WTC11 (cell line): ENCODE results near the gene ELAPOR2. TPM values are rescaled to one million over a fixed set of nuclear protein-coding genes. Genes with fewer than 3 reads are reported as not detected.

Source experiments
- ATAC-seq: fragments of 200-7000 bp; cut with Tn5 transposase; 2 replicates; pipeline ENCODE4 v1.10.0; 2021; ENCODE audit warnings: mild to moderate bottlenecking, moderate library complexity
- CTCF ChIA-PET: fragments of 300-600 bp; sonication (Branson Sonifier 250); formaldehyde crosslinking; loops from one replicate; lab custom pipeline; 2021; ENCODE audit warnings: antibody characterized with exemption; lab: Charles Lee
- POLR2A ChIA-PET: fragments of 350-600 bp; sonication (Branson Sonifier 250); formaldehyde crosslinking; loops from one replicate; lab custom pipeline; 2021; ENCODE audit warnings: antibody characterized with exemption; lab: Charles Lee
- DNase-seq: peaks from one replicate; pipeline ENCODE4 v3.0.0; 2021; ENCODE audit warnings: low spot score
- H3K27ac Mint-ChIP-seq: 2 replicates; pipeline ENCODE4 v1.8.0; 2021; ENCODE audit warnings: mixed read lengths
- H3K27me3 Mint-ChIP-seq: 2 replicates; pipeline ENCODE4 v1.8.0; 2021; ENCODE audit warnings: low read depth, mild to moderate bottlenecking, moderate library complexity, mixed read lengths
- H3K36me3 Mint-ChIP-seq: 2 replicates; pipeline ENCODE4 v1.8.0; 2021; ENCODE audit warnings: mixed read lengths
- H3K4me1 Mint-ChIP-seq: 2 replicates; pipeline ENCODE4 v1.8.0; 2022; ENCODE audit warnings: mixed read lengths
- H3K4me3 Mint-ChIP-seq: 2 replicates; pipeline ENCODE4 v1.8.0; 2021; ENCODE audit warnings: mild to moderate bottlenecking, moderate library complexity, mixed read lengths
- H3K9me3 Mint-ChIP-seq: 2 replicates; pipeline ENCODE4 v1.8.0; 2021; ENCODE audit warnings: mixed read lengths
- ATF2 ChIP-seq: sonication (generic); formaldehyde crosslinking; IDR thresholded peaks from 2 replicates; pipeline ENCODE4 v1.8.1; 2022; ENCODE audit warnings: low read depth, missing genetic modification reagents, borderline replicate concordance
- ATF6 ChIP-seq: sonication (generic); formaldehyde crosslinking; IDR thresholded peaks from 2 replicates; pipeline ENCODE4 v1.8.1; 2023; ENCODE audit warnings: mild to moderate bottlenecking, missing genetic modification reagents
- CREM ChIP-seq: sonication (generic); formaldehyde crosslinking; IDR thresholded peaks from 2 replicates; pipeline ENCODE4 v1.8.1; 2022; ENCODE audit warnings: mild to moderate bottlenecking, missing genetic modification reagents, moderate library complexity
- CTCF ChIP-seq: fragments of 200-600 bp; IDR thresholded peaks from 2 replicates; pipeline ENCODE4 v1.8.0; 2022; ENCODE audit warnings: antibody characterized with exemption
- E2F4 ChIP-seq: sonication (generic); formaldehyde crosslinking; IDR thresholded peaks from 2 replicates; pipeline ENCODE4 v1.8.1; 2022; ENCODE audit warnings: low read depth, mild to moderate bottlenecking, moderate library complexity, missing genetic modification reagents, borderline replicate concordance
- ELF4 ChIP-seq: sonication (generic); formaldehyde crosslinking; IDR thresholded peaks from 2 replicates; pipeline ENCODE4 v1.8.1; 2022; ENCODE audit warnings: low read depth, mild to moderate bottlenecking, moderate library complexity, missing genetic modification reagents
- JUN ChIP-seq: sonication (generic); formaldehyde crosslinking; IDR thresholded peaks from 2 replicates; pipeline ENCODE4 v1.8.0; 2023; ENCODE audit warnings: mild to moderate bottlenecking, missing genetic modification reagents
- NFE2L1 ChIP-seq: sonication (generic); formaldehyde crosslinking; IDR thresholded peaks from 2 replicates; pipeline ENCODE4 v1.8.1; 2023; ENCODE audit warnings: missing genetic modification reagents
- PREB ChIP-seq: sonication (generic); formaldehyde crosslinking; IDR thresholded peaks from 2 replicates; pipeline ENCODE4 v1.8.1; 2022; ENCODE audit warnings: mild to moderate bottlenecking, missing genetic modification reagents, moderate library complexity, borderline replicate concordance
- RORB ChIP-seq: fragments of 250-450 bp; sonication (Bioruptor Pico); IDR thresholded peaks from 2 replicates; pipeline ENCODE4 v1.9.0; 2021; ENCODE audit warnings: mild to moderate bottlenecking
- SOX15 ChIP-seq: fragments of 250-450 bp; sonication (Bioruptor Pico); IDR thresholded peaks from 2 replicates; pipeline ENCODE4 v1.9.0; 2021; ENCODE audit warnings: mild to moderate bottlenecking
- TEAD1 ChIP-seq: sonication (generic); formaldehyde crosslinking; IDR thresholded peaks from 2 replicates; pipeline ENCODE4 v1.8.0; 2022; ENCODE audit warnings: mild to moderate bottlenecking, missing genetic modification reagents
- TP53 ChIP-seq: sonication (generic); formaldehyde crosslinking; IDR thresholded peaks from 2 replicates; pipeline ENCODE4 v1.8.1; 2023; ENCODE audit warnings: mild to moderate bottlenecking, missing genetic modification reagents
- USF2 ChIP-seq: sonication (generic); formaldehyde crosslinking; IDR thresholded peaks from 2 replicates; pipeline ENCODE4 v1.8.1; 2023; ENCODE audit warnings: mild to moderate bottlenecking, missing genetic modification reagents, moderate library complexity
- ZNF138 ChIP-seq: sonication (generic); formaldehyde crosslinking; conservative IDR thresholded peaks from 2 replicates; pipeline ENCODE4 v1.8.1; 2022; ENCODE audit warnings: mild to moderate bottlenecking, moderate library complexity, missing genetic modification reagents
- ZNF423 ChIP-seq: fragments of 250-450 bp; sonication (Bioruptor Pico); IDR thresholded peaks from 2 replicates; pipeline ENCODE4 v2.1.2; 2022; ENCODE audit warnings: mild to moderate bottlenecking, moderate library complexity
- ZNF425 ChIP-seq: fragments of 250-450 bp; sonication (Bioruptor Pico); conservative IDR thresholded peaks from 2 replicates; pipeline ENCODE4 v1.9.0; 2021; ENCODE audit warnings: mild to moderate bottlenecking
- total RNA-seq: library from RNA; stranded (reverse); gene quantifications from 3 replicates; pipeline ENCODE4 v1.2.3, GENCODE V29; 2021

ELAPOR2 gene
- total RNA-seq, 1 experiment from 2014 or later, result 38.7 TPM

- peaks cover 5% of the 10 kb centered on the region for H3K4me1 Mint-ChIP-seq
- ATAC-seq (no peak), DNase-seq (no peak)
- H3K36me3 Mint-ChIP-seq, result no peaks in the 10 kb centered on the region
- no peaks in the 10 kb centered on the region for H3K9me3 Mint-ChIP-seq
- no peak overlapping the region for H3K27ac Mint-ChIP-seq
- POLR2A ChIA-PET, result no interaction called here
- H3K27me3 Mint-ChIP-seq, result no peaks in the 10 kb centered on the region
- no peak overlapping the region for H3K4me3 Mint-ChIP-seq
- CTCF ChIA-PET, result no interaction called here
- TF ChIP-seq USF2 (CRISPR knock-in tag), result no peak
- TF ChIP-seq TEAD1 (CRISPR knock-in tag), result no peak
- no peak for TF ChIP-seq ELF4 (CRISPR knock-in tag)
- no peak for TF ChIP-seq CTCF
- TF ChIP-seq ATF6 (CRISPR knock-in tag), result no peak
- TF ChIP-seq SOX15 (CRISPR knock-in tag), result no peak
- TF ChIP-seq ATF2 (CRISPR knock-in tag), result no peak
- TF ChIP-seq ZNF138 (CRISPR knock-in tag), result no peak
- TF ChIP-seq ZNF425 (CRISPR knock-in tag), result no peak
- TF ChIP-seq TP53 (CRISPR knock-in tag), result no peak
- no peak for TF ChIP-seq JUN
Observed at GRCh38 chr7:87075671-87076404, 16.4 kb upstream of the ELAPOR2 start.

- ChIA-PET CTCF (no interaction called here), POLR2A (no interaction called here)
- H3K9me3 Mint-ChIP-seq, result no peaks in the 10 kb centered on the region; the same call in 1 of the 2 replicates
- H3K27me3 Mint-ChIP-seq, result no peaks in the 10 kb centered on the region
- no peak for DNase-seq
- no peaks in the 10 kb centered on the region for H3K36me3 Mint-ChIP-seq
- ATAC-seq, result no peak
- no peak overlapping the region for H3K4me3 Mint-ChIP-seq
- H3K4me1 Mint-ChIP-seq, result no peaks in the 10 kb centered on the region
- H3K27ac Mint-ChIP-seq, result no peak overlapping the region
- TF ChIP-seq ZNF423 (CRISPR knock-in tag) (no peak), JUN (no peak), E2F4 (CRISPR knock-in tag) (no peak), CREM (CRISPR knock-in tag) (no peak), RORB (CRISPR knock-in tag) (no peak), CTCF (no peak), PREB (CRISPR knock-in tag) (no peak), NFE2L1 (CRISPR knock-in tag) (no peak), ZNF425 (CRISPR knock-in tag) (no peak)
Observed at GRCh38 chr7:87067788-87068187, 8.3 kb upstream of the ELAPOR2 start.
